Stimulated activated CD4-positive, alpha-beta T cell treated with anti-CD3 and anti-CD28 coated beads, Interleukin-1b, Interleukin-23, amount 100 ng/mL, for 24 hours (primary cell): Measurements from ENCODE around the gene FAM20C.
"Not testable (repeated sequence)": the region's sequence is repeated elsewhere in the genome, so short reads cannot be mapped to it uniquely, and the experiment has no call there.

Experiments
- DNase-seq, 4 experiments: peaks; one replicate each; pipeline ENCODE4 v3.0.0-alpha.2; 2020; ENCODE audit warnings: low read depth in 4 of 4, low spot score in 1 of 4

FAM20C gene

GRCh38 chr7:289209-289755 is 96.9 kb downstream of the FAM20C start:
- no peak for DNase-seq

GRCh38 chr7:289756-290553 is 97.6 kb downstream of the FAM20C start, which contains the start of gene FOXL3:
TSS of gene FOXL3 (plus strand) at chr7:290170. CDS start at chr7:290170, 0 bp downstream.
- DNase-seq, result no peak

- DNase-seq, result no peak
These were observed 98.4 kb downstream of the FAM20C start for GRCh38 chr7:290554-291372.

GRCh38 chr7:291373-292092 is 99.2 kb downstream of the FAM20C start:
- no peak for DNase-seq

- no peak for DNase-seq
These were observed 99.9 kb downstream of the FAM20C start for GRCh38 chr7:292226-292625.

- DNase-seq, result no peak
These were observed 100.5 kb downstream of the FAM20C start for GRCh38 chr7:292826-293225.

- no peak for DNase-seq
These were observed 101.5 kb downstream of the FAM20C start for GRCh38 chr7:293681-294439.

- no peak for DNase-seq
These were observed 102.2 kb downstream of the FAM20C start for GRCh38 chr7:294440-295154.

- DNase-seq, result no peak
These were observed 103.1 kb downstream of the FAM20C start for GRCh38 chr7:295155-296154.

- DNase-seq, result no peak
These were observed 104.1 kb downstream of the FAM20C start for GRCh38 chr7:296373-296945.

GRCh38 chr7:297141-297540 is 104.8 kb downstream of the FAM20C start:
- not testable (repeated sequence) for DNase-seq

GRCh38 chr7:297611-298374 is 105.4 kb downstream of the FAM20C start:
- DNase-seq, result no peak

GRCh38 chr7:298375-298702 is 106.0 kb downstream of the FAM20C start:
- DNase-seq, result no peak

GRCh38 chr7:298743-299142 is 106.4 kb downstream of the FAM20C start:
- DNase-seq, result no peak

GRCh38 chr7:299169-299568 is 106.8 kb downstream of the FAM20C start:
- no peak for DNase-seq

- DNase-seq, result no peak
These were observed 107.3 kb downstream of the FAM20C start for GRCh38 chr7:299628-300027.

GRCh38 chr7:300048-300447 is 107.7 kb downstream of the FAM20C start:
- DNase-seq, result no peak
